ENCODE data around the gene CBLN1. TPM values are rescaled to one million over a fixed set of nuclear protein-coding genes. Genes with fewer than 3 reads are reported as not detected.

The CBLN1 gene
- total RNA-seq, 1 donor from 2014 or later = 0.11 TPM

- H3K27me3 Mint-ChIP-seq (ENCODE audit: low read depth, unreplicated experiment) = peaks cover 82% of the 10 kb centered on the region
- no peak for TF ChIP-seq EZH2 (IDR thresholded peaks at IDR 0.05; ENCODE audit: insufficient read depth, low read length)
- no peak for TF ChIP-seq CTCF (IDR thresholded peaks at IDR 0.05; ENCODE audit: insufficient read depth, low read depth, low read length)
- H3K9ac ChIP-seq (ENCODE audit: low read length) = no peak overlapping the region
- no peaks in the 10 kb centered on the region for H4K20me1 ChIP-seq (ENCODE audit: insufficient read depth, low read length)
- FAIRE-seq (no peak), DNase-seq (ENCODE audit: low read depth) (no peak)
- no peaks in the 10 kb centered on the region for H3K4me1 Mint-ChIP-seq (ENCODE audit: low read depth, unreplicated experiment)
- H2AFZ ChIP-seq (ENCODE audit: low read depth, low read length) = no peak overlapping the region
- peaks cover 4% of the 10 kb centered on the region for H3K27me3 ChIP-seq (ENCODE audit: insufficient read depth, low read length)
- H3K9me3 ChIP-seq (ENCODE audit: insufficient read depth, low read depth, low read length) = peaks cover 2% of the 10 kb centered on the region
- no peaks in the 10 kb centered on the region for H3K79me2 ChIP-seq (ENCODE audit: insufficient read depth, low read length)
- no peaks in the 10 kb centered on the region for H3K4me1 ChIP-seq (ENCODE audit: insufficient read depth, low read length)
- H3K36me3 Mint-ChIP-seq (ENCODE audit: low read depth, unreplicated experiment) = no peaks in the 10 kb centered on the region
- H3K27ac Mint-ChIP-seq (ENCODE audit: unreplicated experiment) = no peak overlapping the region
- no peak overlapping the region for H3K4me3 Mint-ChIP-seq (ENCODE audit: unreplicated experiment)
- no peaks in the 10 kb centered on the region for H3K36me3 ChIP-seq (ENCODE audit: insufficient read depth, low read length)
- H3K4me3 ChIP-seq (ENCODE audit: insufficient read depth, low read depth, low read length) = no peak overlapping the region
- no peak overlapping the region for H3K4me2 ChIP-seq (ENCODE audit: low read length)
- H3K9me3 Mint-ChIP-seq (ENCODE audit: unreplicated experiment) = peaks cover 13% of the 10 kb centered on the region
- H3K27ac ChIP-seq (ENCODE audit: low read depth, low read length) = no peak overlapping the region
Measured at GRCh38 chr16:49269201-49269600, 12.4 kb downstream of the CBLN1 start.

GRCh38 chr16:49268667-49269066 is 13.0 kb downstream of the CBLN1 start:
- Histone ChIP-seq H3K36me3 (ENCODE audit: insufficient read depth, low read length) (no peaks in the 10 kb centered on the region), H3K4me2 (ENCODE audit: low read length) (no peak overlapping the region), H4K20me1 (ENCODE audit: insufficient read depth, low read length) (no peaks in the 10 kb centered on the region), H3K4me3 (ENCODE audit: insufficient read depth, low read depth, low read length) (no peak overlapping the region), H3K9ac (ENCODE audit: low read length) (no peak overlapping the region), H3K79me2 (ENCODE audit: insufficient read depth, low read length) (no peaks in the 10 kb centered on the region), H3K4me1 (ENCODE audit: insufficient read depth, low read length) (no peaks in the 10 kb centered on the region), H3K9me3 (ENCODE audit: insufficient read depth, low read depth, low read length) (peaks cover 2% of the 10 kb centered on the region), H3K27me3 (ENCODE audit: insufficient read depth, low read length) (no peaks in the 10 kb centered on the region), H3K27ac (ENCODE audit: low read depth, low read length) (no peak overlapping the region), H2AFZ (ENCODE audit: low read depth, low read length) (no peak overlapping the region)
- no peaks in the 10 kb centered on the region for H3K4me1 Mint-ChIP-seq (ENCODE audit: low read depth, unreplicated experiment)
- DNase-seq (ENCODE audit: low read depth) (no peak), FAIRE-seq (no peak)
- H3K36me3 Mint-ChIP-seq (ENCODE audit: low read depth, unreplicated experiment) = no peaks in the 10 kb centered on the region
- no peak overlapping the region for H3K4me3 Mint-ChIP-seq (ENCODE audit: unreplicated experiment)
- peaks cover 13% of the 10 kb centered on the region for H3K9me3 Mint-ChIP-seq (ENCODE audit: unreplicated experiment)
- H3K27ac Mint-ChIP-seq (ENCODE audit: unreplicated experiment) = no peak overlapping the region
- TF ChIP-seq CTCF (IDR thresholded peaks at IDR 0.05; ENCODE audit: insufficient read depth, low read depth, low read length) = no peak
- H3K27me3 Mint-ChIP-seq (ENCODE audit: low read depth, unreplicated experiment) = peaks cover 79% of the 10 kb centered on the region

- H3K4me2 ChIP-seq (ENCODE audit: low read length) = no peak overlapping the region
- H3K9me3 Mint-ChIP-seq (ENCODE audit: unreplicated experiment) = peaks cover 2% of the 10 kb centered on the region
- DNase-seq (ENCODE audit: low read depth) (no peak), FAIRE-seq (no peak)
- H3K27ac Mint-ChIP-seq (ENCODE audit: unreplicated experiment) = no peak overlapping the region
- H3K36me3 ChIP-seq (ENCODE audit: insufficient read depth, low read length) = no peaks in the 10 kb centered on the region
- H3K4me3 ChIP-seq (ENCODE audit: insufficient read depth, low read depth, low read length) = no peak overlapping the region
- H3K36me3 Mint-ChIP-seq (ENCODE audit: low read depth, unreplicated experiment) = no peaks in the 10 kb centered on the region
- no peaks in the 10 kb centered on the region for H3K79me2 ChIP-seq (ENCODE audit: insufficient read depth, low read length)
- H3K4me1 Mint-ChIP-seq (ENCODE audit: low read depth, unreplicated experiment) = no peaks in the 10 kb centered on the region
- H3K27me3 Mint-ChIP-seq (ENCODE audit: low read depth, unreplicated experiment) = peaks cover 30% of the 10 kb centered on the region
- H2AFZ ChIP-seq (ENCODE audit: low read depth, low read length) = no peak overlapping the region
- no peak overlapping the region for H3K4me3 Mint-ChIP-seq (ENCODE audit: unreplicated experiment)
- no peaks in the 10 kb centered on the region for H4K20me1 ChIP-seq (ENCODE audit: insufficient read depth, low read length)
- no peaks in the 10 kb centered on the region for H3K27me3 ChIP-seq (ENCODE audit: insufficient read depth, low read length)
- TF ChIP-seq CTCF (IDR thresholded peaks at IDR 0.05; ENCODE audit: insufficient read depth, low read depth, low read length) (no peak), EZH2 (IDR thresholded peaks at IDR 0.05; ENCODE audit: insufficient read depth, low read length) (no peak)
- no peak overlapping the region for H3K9ac ChIP-seq (ENCODE audit: low read length)
- peaks cover 3% of the 10 kb centered on the region for H3K9me3 ChIP-seq (ENCODE audit: insufficient read depth, low read depth, low read length)
- no peaks in the 10 kb centered on the region for H3K4me1 ChIP-seq (ENCODE audit: insufficient read depth, low read length)
- no peak overlapping the region for H3K27ac ChIP-seq (ENCODE audit: low read depth, low read length)
Measured at GRCh38 chr16:49262501-49262900, 19.1 kb downstream of the CBLN1 start.
